IMR-90 (cell line): ENCODE measurements around the gene P4HA2. TPM values are rescaled to one million over a fixed set of nuclear protein-coding genes. Genes with fewer than 3 reads are reported as not detected.

ENCODE experiments used
- ATAC-seq: fragments of 200-7000 bp; cut with Tn5 transposase; 2 replicates; pipeline ENCODE4 v1.9.1; 2020; ENCODE audit warnings: low read depth, mild to moderate bottlenecking, moderate library complexity
- BruUV-seq: library from RNA; stranded (reverse); fragments of 400-500 nt; replicated peaks from 2 replicates; lab custom pipeline; 2021; lab: Mats Ljungman, UMichigan
- CTCF ChIA-PET: fragments of 300-600 bp; formaldehyde crosslinking; extraction: SDS; loops from one replicate; lab custom pipeline; 2021; ENCODE audit warnings: antibody characterized with exemption; lab: Yijun Ruan, JAX
- POLR2A ChIA-PET: fragments of 300-600 bp; sonication (Branson Sonifier 250); formaldehyde crosslinking; loops from one replicate; lab custom pipeline; 2022; ENCODE audit warnings: antibody characterized with exemption; ENCODE audit not compliant: unreplicated experiment; lab: Charles Lee
- DNase-seq: peaks from one replicate; pipeline ENCODE4 v3.0.0; 2013
- H2AFZ ChIP-seq: replicated peaks from 2 replicates; pipeline ENCODE3; 2013; ENCODE audit warnings: low read length, mild to moderate bottlenecking; ENCODE audit not compliant: poor library complexity
- H2AK5ac ChIP-seq: 2 replicates; pipeline ENCODE4 v1.6.1; 2013; ENCODE audit warnings: low read depth, low read length, inconsistent platforms
- H2AK9ac ChIP-seq: replicated peaks from 2 replicates; pipeline ENCODE3; 2013; ENCODE audit warnings: mild to moderate bottlenecking, low read depth, low read length, moderate library complexity; ENCODE audit not compliant: poor library complexity
- H2BK120ac ChIP-seq: 2 replicates; pipeline ENCODE4 v1.6.1; 2013; ENCODE audit warnings: low read depth, low read length, inconsistent platforms
- H2BK15ac ChIP-seq: 3 replicates; pipeline ENCODE4 v1.6.1; 2013; ENCODE audit warnings: low read depth, low read length, inconsistent platforms
- H2BK20ac ChIP-seq: 2 replicates; pipeline ENCODE4 v1.6.1; 2013; ENCODE audit warnings: low read depth, mild to moderate bottlenecking, inconsistent platforms, low read length, moderate library complexity
- H2BK5ac ChIP-seq: 2 replicates; pipeline ENCODE4 v1.6.1; 2013; ENCODE audit warnings: mild to moderate bottlenecking, low read depth, low read length, inconsistent platforms; ENCODE audit not compliant: poor library complexity, severe bottlenecking
- H3K14ac ChIP-seq: replicated peaks from 2 replicates; pipeline ENCODE4 v1.6.1; 2013; ENCODE audit warnings: low read depth, low read length, inconsistent platforms
- H3K18ac ChIP-seq: 2 replicates; pipeline ENCODE4 v1.6.1; 2013; ENCODE audit warnings: low read depth, low read length, control low read depth
- H3K23ac ChIP-seq: 2 replicates; pipeline ENCODE4 v1.6.1; 2013; ENCODE audit warnings: low read depth, low read length, inconsistent platforms
- H3K27ac ChIP-seq: 2 replicates; pipeline ENCODE4 v1.5.1; 2013; ENCODE audit warnings: mild to moderate bottlenecking, control low read depth, low read length; ENCODE audit not compliant: insufficient read depth
- H3K27me3 ChIP-seq: 2 replicates; pipeline ENCODE4 v1.6.1; 2013; ENCODE audit warnings: low read length; ENCODE audit not compliant: control insufficient read depth, insufficient read depth
- H3K36me3 ChIP-seq: 2 replicates; pipeline ENCODE4 v1.6.1; 2013; ENCODE audit warnings: low read length, mixed read lengths; ENCODE audit not compliant: control insufficient read depth, insufficient read depth
- H3K4ac ChIP-seq: 2 replicates; pipeline ENCODE4 v1.6.1; 2013; ENCODE audit warnings: low read depth, low read length, inconsistent platforms
- H3K4me1 ChIP-seq: 2 replicates; pipeline ENCODE4 v1.6.1; 2013; ENCODE audit warnings: low read length, mixed read lengths; ENCODE audit not compliant: control insufficient read depth, insufficient read depth
- H3K4me2 ChIP-seq: 2 replicates; pipeline ENCODE4 v1.6.1; 2013; ENCODE audit warnings: low read depth, mild to moderate bottlenecking, control low read depth, low read length, moderate library complexity
- H3K4me3 ChIP-seq: 2 replicates; pipeline ENCODE4 v1.5.1; 2013; ENCODE audit warnings: low read depth, mild to moderate bottlenecking, control low read depth, low read length, moderate library complexity; ENCODE audit not compliant: insufficient read depth
- H3K56ac ChIP-seq: 2 replicates; pipeline ENCODE4 v1.6.1; 2013; ENCODE audit warnings: low read length, inconsistent platforms; ENCODE audit not compliant: insufficient read depth; ENCODE audit errors: extremely low read depth
- H3K79me1 ChIP-seq, 2 experiments: 2 replicates each; pipeline ENCODE4 v1.6.1; 2013; ENCODE audit warnings: low read length in 2 of 2, inconsistent platforms in 1 of 2, low read depth in 1 of 2
- H3K9ac ChIP-seq: 2 replicates; pipeline ENCODE4 v1.6.1; 2013; ENCODE audit warnings: low read depth, low read length, control low read depth
- H3K9me1 ChIP-seq: 2 replicates; pipeline ENCODE4 v1.6.1; 2013; ENCODE audit warnings: low read length, inconsistent platforms; ENCODE audit not compliant: insufficient read depth
- H3K9me3 ChIP-seq: 2 replicates; pipeline ENCODE4 v1.6.1; 2013; ENCODE audit warnings: low read length; ENCODE audit not compliant: control insufficient read depth, insufficient read depth
- H4K20me1 ChIP-seq: 2 replicates; pipeline ENCODE4 v1.6.1; 2013; ENCODE audit warnings: low read length, inconsistent platforms; ENCODE audit not compliant: insufficient read depth
- H4K5ac ChIP-seq: 2 replicates; pipeline ENCODE4 v1.6.1; 2013; ENCODE audit warnings: mild to moderate bottlenecking, low read depth, low read length, control low read depth
- H4K8ac ChIP-seq, 2 experiments: 2 replicates each; pipeline ENCODE4 v1.6.1; 2013; ENCODE audit warnings: low read depth in 2 of 2, low read length in 2 of 2, control low read depth in 1 of 2, inconsistent platforms in 1 of 2
- H4K91ac ChIP-seq: 2 replicates; pipeline ENCODE4 v1.6.1; 2013; ENCODE audit warnings: low read depth, low read length, inconsistent platforms; ENCODE audit not compliant: insufficient read depth
- BHLHE40 ChIP-seq: fragments of 150-350 bp; IDR thresholded peaks from 2 replicates; pipeline ENCODE4 v1.6.1; 2016; ENCODE audit warnings: mild to moderate bottlenecking, low read depth, low read length
- CHD1 ChIP-seq: IDR thresholded peaks from 2 replicates; pipeline ENCODE4 v1.6.1; 2012; ENCODE audit warnings: low read depth, low read length, improper control_type of control experiment
- CTCF ChIP-seq: conservative IDR thresholded peaks from 2 replicates; pipeline ENCODE4 v1.5.1; 2012; ENCODE audit warnings: mild to moderate bottlenecking, low read depth, low read length, improper control_type of control experiment
- ELK1 ChIP-seq: fragments of 150-350 bp; IDR thresholded peaks from 2 replicates; pipeline ENCODE4 v1.6.1; 2016; ENCODE audit warnings: low read depth, mild to moderate bottlenecking, low read length, moderate library complexity, borderline replicate concordance
- FOS ChIP-seq: fragments of 150-350 bp; IDR thresholded peaks from 2 replicates; pipeline ENCODE4 v1.6.1; 2016; ENCODE audit warnings: low read depth, low read length
- MAFK ChIP-seq: IDR thresholded peaks from 2 replicates; pipeline ENCODE4 v1.6.1; 2012; ENCODE audit warnings: low read depth, low read length, improper control_type of control experiment
- NFE2L2 ChIP-seq: fragments of 150-350 bp; IDR thresholded peaks from 2 replicates; pipeline ENCODE4 v1.6.1; 2016; ENCODE audit warnings: low read depth, mild to moderate bottlenecking, low read length
- POLR2A ChIP-seq: IDR thresholded peaks from 2 replicates; pipeline ENCODE4 v1.6.1; 2012; ENCODE audit warnings: mild to moderate bottlenecking, low read depth, low read length
- RAD21 ChIP-seq: IDR thresholded peaks from 2 replicates; pipeline ENCODE4 v1.6.1; 2012; ENCODE audit warnings: low read length, improper control_type of control experiment
- RCOR1 ChIP-seq: IDR thresholded peaks from 2 replicates; pipeline ENCODE4 v1.6.1; 2012; ENCODE audit warnings: mild to moderate bottlenecking, low read length, improper control_type of control experiment; ENCODE audit not compliant: insufficient replicate concordance
- RFX5 ChIP-seq: IDR thresholded peaks from 2 replicates; pipeline ENCODE4 v1.8.0; 2012; ENCODE audit warnings: low read depth, mild to moderate bottlenecking, low read length, moderate library complexity
- SMC3 ChIP-seq: fragments of 150-350 bp; IDR thresholded peaks from 2 replicates; pipeline ENCODE4 v1.6.1; 2016; ENCODE audit warnings: low read depth, mild to moderate bottlenecking, antibody characterized with exemption, low read length, moderate library complexity
- USF2 ChIP-seq: fragments of 150-350 bp; IDR thresholded peaks from 2 replicates; pipeline ENCODE4 v1.6.1; 2017; ENCODE audit warnings: mild to moderate bottlenecking, antibody characterized with exemption, low read length, low read depth
- WGBS, 2 experiments: methylation state at CpG; one replicate each; pipeline versions ENCODE4 v1.1.5 to v1.1.7; 2013; ENCODE audit warnings: missing lambda C conversion rate in 2 of 2; ENCODE audit not compliant: insufficient read length in 1 of 2; ENCODE audit errors: extremely low coverage in 2 of 2; 5-methylcytosine and 5-hydroxymethylcytosine counted together
- dilution Hi-C: fragments of 300-500 bp; cut with HindIII; formaldehyde crosslinking; loops from one replicate; pipeline ENCODE4 v1.14.3; 2018; ENCODE audit warnings: low sequenced_read_pairs; ENCODE audit not compliant: unreplicated experiment
- in situ Hi-C: fragments of 300-500 bp; cut with MboI; formaldehyde crosslinking; loops from 3 replicates; pipeline ENCODE4 v1.14.3; 2019; ENCODE audit warnings: low sequenced_read_pairs, inconsistent platforms, mixed read lengths
- intact Hi-C: fragments of 100-400 bp; cut with micrococcal nuclease; formaldehyde crosslinking; loops from 2 replicates; pipeline ENCODE4 v1.10.0; 2022
- polyA plus RNA-seq, 3 experiments: library from polyadenylated mRNA; depleted of rRNA; stranded (reverse); fragments of >200 nt; gene quantifications; 2 replicates each; pipeline ENCODE4 v1.2.3, GENCODE V29; 2012; ENCODE audit warnings: low replicate concordance in 1 of 3
- total RNA-seq: library from RNA; depleted of rRNA; stranded (reverse); fragments of >200 nt; gene quantifications from 2 replicates; pipeline ENCODE4 v1.2.3, GENCODE V29; 2012

The P4HA2 gene
- total and polyA plus RNA-seq, 2 of the 4 experiments (the other 2 are of a cell fraction) = 186 to 225 TPM

- TF ChIP-seq RFX5 = no peak
These were observed 24.8 kb downstream of the P4HA2 start (continued) for GRCh38 chr5:132202711-132203463.

- no peak overlapping the region for H3K23ac ChIP-seq
- no peaks in the 10 kb centered on the region; the same call in 1 of the 2 replicates for H3K4me1 ChIP-seq
- DNase-seq (no peak), ATAC-seq (no peak)
- H3K14ac ChIP-seq = no peak overlapping the region
- peaks cover 0 to 2% of the 10 kb centered on the region in 2 experiments; a peak in 3 of 4 replicates for H3K79me1 ChIP-seq
- CTCF ChIA-PET = no interaction called here
- no peak overlapping the region for H2AK9ac ChIP-seq
- peaks cover 71% of the 10 kb centered on the region for H3K36me3 ChIP-seq
- no peaks in the 10 kb centered on the region for H3K27me3 ChIP-seq
- no peak overlapping the region for H3K4me2 ChIP-seq
- H2BK5ac ChIP-seq = no peak overlapping the region
- no peak overlapping the region for H3K56ac ChIP-seq
- BruUV-seq = no TSS peak
- H3K9me3 ChIP-seq = no peaks in the 10 kb centered on the region
- POLR2A ChIA-PET = no interaction called here
- no peak overlapping the region for H3K4ac ChIP-seq
- dilution Hi-C loops (no loop called here), intact Hi-C loops (no loop called here), in situ Hi-C loops (no loop called here)
- H3K4me3 ChIP-seq = no peak overlapping the region
- H3K9ac ChIP-seq = no peak overlapping the region
- H4K91ac ChIP-seq = no peak overlapping the region
- 80% methylated on average over 1 of the region's 5 CpGs; no CpG with 5 or more reads in 1 of the 2 experiments for WGBS, 2 experiments
- no peaks in the 10 kb centered on the region for H4K20me1 ChIP-seq
- H4K5ac ChIP-seq = no peak overlapping the region
- H3K9me1 ChIP-seq = peaks cover 5% of the 10 kb centered on the region; the same call in 1 of the 2 replicates
- H4K8ac ChIP-seq = no peak overlapping the region
- no peak overlapping the region for H2AFZ ChIP-seq
- H3K27ac ChIP-seq = no peak overlapping the region
- no peak overlapping the region for H2BK15ac ChIP-seq
- H2BK120ac ChIP-seq = no peak overlapping the region
- no peak overlapping the region for H2AK5ac ChIP-seq
- no peak overlapping the region for H2BK20ac ChIP-seq
- no peak overlapping the region for H3K18ac ChIP-seq
- TF ChIP-seq CHD1 (no peak), USF2 (no peak), NFE2L2 (no peak), MAFK (no peak), FOS (no peak), RFX5 (no peak), BHLHE40 (no peak), ELK1 (no peak), RCOR1 (no peak), CTCF (no peak), SMC3 (no peak), POLR2A (no peak), RAD21 (no peak)
These were observed 28.5 kb downstream of the P4HA2 start for GRCh38 chr5:132199116-132199680.
